WTC11 (cell line): ENCODE measurements around the gene GRN. TPM values are rescaled to one million over a fixed set of nuclear protein-coding genes. Genes with fewer than 3 reads are reported as not detected.
A peak's percentile ranks its signal among the peaks of the same experiment; 100 is the strongest.

ENCODE experiments used
- ATAC-seq: fragments of 200-7000 bp; cut with Tn5 transposase; 2 replicates; pipeline ENCODE4 v1.10.0; 2021; ENCODE audit warnings: mild to moderate bottlenecking, moderate library complexity
- Bru-seq: library from RNA; stranded (reverse); fragments of 400-500 nt; gene quantifications from one replicate; lab custom pipeline; 2021; lab: Mats Ljungman, UMichigan
- CTCF ChIA-PET: fragments of 300-600 bp; sonication (Branson Sonifier 250); formaldehyde crosslinking; loops from one replicate; lab custom pipeline; 2021; ENCODE audit warnings: antibody characterized with exemption; lab: Charles Lee
- POLR2A ChIA-PET: fragments of 350-600 bp; sonication (Branson Sonifier 250); formaldehyde crosslinking; loops from one replicate; lab custom pipeline; 2021; ENCODE audit warnings: antibody characterized with exemption; lab: Charles Lee
- DNase-seq: peaks from one replicate; pipeline ENCODE4 v3.0.0; 2021; ENCODE audit warnings: low spot score
- H3K27ac Mint-ChIP-seq: 2 replicates; pipeline ENCODE4 v1.8.0; 2021; ENCODE audit warnings: mixed read lengths
- H3K27me3 Mint-ChIP-seq: 2 replicates; pipeline ENCODE4 v1.8.0; 2021; ENCODE audit warnings: low read depth, mild to moderate bottlenecking, moderate library complexity, mixed read lengths
- H3K36me3 Mint-ChIP-seq: 2 replicates; pipeline ENCODE4 v1.8.0; 2021; ENCODE audit warnings: mixed read lengths
- H3K4me1 Mint-ChIP-seq: 2 replicates; pipeline ENCODE4 v1.8.0; 2022; ENCODE audit warnings: mixed read lengths
- H3K4me3 Mint-ChIP-seq: 2 replicates; pipeline ENCODE4 v1.8.0; 2021; ENCODE audit warnings: mild to moderate bottlenecking, moderate library complexity, mixed read lengths
- H3K9me3 Mint-ChIP-seq: 2 replicates; pipeline ENCODE4 v1.8.0; 2021; ENCODE audit warnings: mixed read lengths
- AFF4 ChIP-seq: sonication (generic); formaldehyde crosslinking; IDR thresholded peaks from 2 replicates; pipeline ENCODE4 v1.8.1; 2023; ENCODE audit warnings: mild to moderate bottlenecking, missing genetic modification reagents, borderline replicate concordance
- ARID4B ChIP-seq: sonication (generic); formaldehyde crosslinking; IDR thresholded peaks from 2 replicates; pipeline ENCODE4 v1.8.0; 2023; ENCODE audit warnings: missing genetic modification reagents, mild to moderate bottlenecking, borderline replicate concordance
- CREB1 ChIP-seq: sonication (generic); formaldehyde crosslinking; IDR thresholded peaks from 2 replicates; pipeline ENCODE4 v1.8.0; 2023; ENCODE audit warnings: mild to moderate bottlenecking, missing genetic modification reagents
- ETV6 ChIP-seq: sonication (generic); formaldehyde crosslinking; IDR thresholded peaks from 2 replicates; pipeline ENCODE4 v1.8.1; 2022; ENCODE audit warnings: mild to moderate bottlenecking, missing genetic modification reagents
- FOXJ3 ChIP-seq: sonication (generic); formaldehyde crosslinking; IDR thresholded peaks from 2 replicates; pipeline ENCODE4 v1.9.0; 2021; ENCODE audit warnings: missing genetic modification reagents, mild to moderate bottlenecking, borderline replicate concordance
- FOXK1 ChIP-seq: sonication (generic); formaldehyde crosslinking; IDR thresholded peaks from 2 replicates; pipeline ENCODE4 v1.8.0; 2022; ENCODE audit warnings: mild to moderate bottlenecking, moderate library complexity, missing genetic modification reagents
- FOXP1 ChIP-seq: sonication (generic); formaldehyde crosslinking; IDR thresholded peaks from 2 replicates; pipeline ENCODE4 v1.8.0; 2022; ENCODE audit warnings: missing genetic modification reagents, mild to moderate bottlenecking, moderate library complexity, borderline replicate concordance
- HMGA2 ChIP-seq: fragments of 250-450 bp; sonication (Bioruptor Pico); IDR thresholded peaks from 2 replicates; pipeline ENCODE4 v1.4.0; 2021; ENCODE audit warnings: mild to moderate bottlenecking, moderate library complexity
- MAX ChIP-seq: sonication (generic); formaldehyde crosslinking; IDR thresholded peaks from 2 replicates; pipeline ENCODE4 v1.8.0; 2022; ENCODE audit warnings: mild to moderate bottlenecking, missing genetic modification reagents
- MXD4 ChIP-seq: fragments of 250-450 bp; sonication (Bioruptor Pico); IDR thresholded peaks from 2 replicates; pipeline ENCODE4 v1.8.0; 2021; ENCODE audit warnings: mild to moderate bottlenecking, moderate library complexity, borderline replicate concordance
- NFE2L1 ChIP-seq: sonication (generic); formaldehyde crosslinking; IDR thresholded peaks from 2 replicates; pipeline ENCODE4 v1.8.1; 2023; ENCODE audit warnings: missing genetic modification reagents
- NFYB ChIP-seq: sonication (generic); formaldehyde crosslinking; conservative IDR thresholded peaks from 2 replicates; pipeline ENCODE4 v1.8.0; 2022; ENCODE audit warnings: low read depth, missing genetic modification reagents
- OVOL2 ChIP-seq: fragments of 250-450 bp; sonication (Bioruptor Pico); IDR thresholded peaks from 2 replicates; pipeline ENCODE4 v1.9.0; 2021; ENCODE audit warnings: mild to moderate bottlenecking, borderline replicate concordance
- SMAD3 ChIP-seq: sonication (generic); formaldehyde crosslinking; IDR thresholded peaks from 2 replicates; pipeline ENCODE4 v1.8.0; 2022; ENCODE audit warnings: missing genetic modification reagents, mild to moderate bottlenecking, borderline replicate concordance
- SP1 ChIP-seq: sonication (generic); formaldehyde crosslinking; conservative IDR thresholded peaks from 2 replicates; pipeline ENCODE4 v1.8.1; 2022; ENCODE audit warnings: missing genetic modification reagents
- USF1 ChIP-seq: sonication (generic); formaldehyde crosslinking; IDR thresholded peaks from 2 replicates; pipeline ENCODE4 v1.8.0; 2022; ENCODE audit warnings: mild to moderate bottlenecking, missing genetic modification reagents
- ZMAT4 ChIP-seq: fragments of 250-450 bp; sonication (Bioruptor Pico); IDR thresholded peaks from 2 replicates; pipeline ENCODE4 v1.9.0; 2021; ENCODE audit warnings: mild to moderate bottlenecking
- ZNF138 ChIP-seq: sonication (generic); formaldehyde crosslinking; conservative IDR thresholded peaks from 2 replicates; pipeline ENCODE4 v1.8.1; 2022; ENCODE audit warnings: mild to moderate bottlenecking, moderate library complexity, missing genetic modification reagents
- ZNF317 ChIP-seq: sonication (generic); formaldehyde crosslinking; IDR thresholded peaks from 2 replicates; pipeline ENCODE4 v1.8.1; 2023; ENCODE audit warnings: low read depth, mild to moderate bottlenecking, moderate library complexity, missing genetic modification reagents, borderline replicate concordance
- ZNF416 ChIP-seq: fragments of 250-450 bp; sonication (Bioruptor Pico); IDR thresholded peaks from 2 replicates; pipeline ENCODE4 v1.9.0; 2021; ENCODE audit warnings: mild to moderate bottlenecking, inconsistent platforms
- ZNF423 ChIP-seq: fragments of 250-450 bp; sonication (Bioruptor Pico); IDR thresholded peaks from 2 replicates; pipeline ENCODE4 v2.1.2; 2022; ENCODE audit warnings: mild to moderate bottlenecking, moderate library complexity
- long read RNA-seq, 3 experiments: library from RNA in 1 of 3; library from capped mRNA in 1 of 3; library from polyadenylated mRNA in 1 of 3; unstranded in 2 of 3; stranded (forward) in 1 of 3; transcript quantifications; one replicate each; pipeline ENCODE4 v2.0.0, GENCODE V29; 2021
- total RNA-seq: library from RNA; stranded (reverse); gene quantifications from 3 replicates; pipeline ENCODE4 v1.2.3, GENCODE V29; 2021
- TF ChIP-seq, protein P1 (sequence below): sonication (generic); formaldehyde crosslinking; IDR thresholded peaks from 2 replicates; pipeline ENCODE4 v1.8.1; 2023; ENCODE audit warnings: mild to moderate bottlenecking, missing genetic modification reagents, moderate library complexity

GRN gene
- 177 to 185 TPM (median 185 TPM) in 3 replicates for total RNA-seq
- percentile 56 among the genes with signal in this experiment for Bru-seq, nascent RNA
- long read RNA-seq, experiment 1, transcript GRN-201 (13 exons, 2,342 nt) = major isoform, 451 of 604 reads
- long read RNA-seq, experiment 1, partial matches to known transcripts = 42 of 604 reads
- long read RNA-seq, experiment 1, other reads (novel, unspliced or antisense) = 110 of 604 reads
- long read RNA-seq, experiment 2, transcript GRN-201 (13 exons, 2,342 nt) = major isoform, 41 of 201 reads
- long read RNA-seq, experiment 2, partial matches to known transcripts = 127 of 201 reads
- long read RNA-seq, experiment 2, other reads (novel, unspliced or antisense) = 33 of 201 reads
- long read RNA-seq, experiment 3, transcript GRN-201 (13 exons, 2,342 nt) = major isoform, 161 of 192 reads
- long read RNA-seq, experiment 3, partial matches to known transcripts = 9 of 192 reads
- long read RNA-seq, experiment 3, other reads (novel, unspliced or antisense) = 22 of 192 reads

- Mint-ChIP-seq H3K9me3 (no peaks in the 10 kb centered on the region), H3K36me3 (no peaks in the 10 kb centered on the region), H3K27me3 (peaks cover 20% of the 10 kb centered on the region), H3K4me1 (peaks cover 8% of the 10 kb centered on the region), H3K4me3 (peak within 1 kb of the TSS; percentile 85), H3K27ac (peak within 1 kb of the TSS; percentile 95)
- ChIA-PET CTCF (interaction anchor here (0.6 to 3.5 kb wide), 44 partner anchors 7 to 401 kb away, joined by 3 to 78 read pairs (median 6); partner anchors contain the start of genes ASB16, ATXN7L3, FAM171A2 and HDAC5), POLR2A (interaction anchor here (0.8 to 1.4 kb wide), 8 partner anchors 10 to 123 kb away, joined by 3 to 8 read pairs (median 4); partner anchors contain the start of gene RUNDC3A)
- DNase-seq = peak; percentile 95
- TF ChIP-seq ZNF416 (CRISPR knock-in tag) (no peak), NFYB (CRISPR knock-in tag) (peak; percentile 85), HMGA2 (CRISPR knock-in tag) (no peak), ARID4B (CRISPR knock-in tag) (peak; percentile 61; the same call in 1 of the 2 replicates), FOXK1 (peak; percentile 88), FOXP1 (CRISPR knock-in tag) (0 out of 2 replicates have a peak, but pooled peaks have one; percentile 11), MAX (CRISPR knock-in tag) (peak; percentile 66), USF1 (CRISPR knock-in tag) (peak; percentile 99), SMAD3 (no peak), SP1 (peak; percentile 53; the same call in 1 of the 2 replicates), ZNF138 (no peak), ETV6 (CRISPR knock-in tag) (peak; percentile 88)
- TF ChIP-seq, protein P1, sequence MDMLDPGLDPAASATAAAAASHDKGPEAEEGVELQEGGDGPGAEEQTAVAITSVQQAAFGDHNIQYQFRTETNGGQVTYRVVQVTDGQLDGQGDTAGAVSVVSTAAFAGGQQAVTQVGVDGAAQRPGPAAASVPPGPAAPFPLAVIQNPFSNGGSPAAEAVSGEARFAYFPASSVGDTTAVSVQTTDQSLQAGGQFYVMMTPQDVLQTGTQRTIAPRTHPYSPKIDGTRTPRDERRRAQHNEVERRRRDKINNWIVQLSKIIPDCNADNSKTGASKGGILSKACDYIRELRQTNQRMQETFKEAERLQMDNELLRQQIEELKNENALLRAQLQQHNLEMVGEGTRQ (CRISPR knock-in tag) = peak; percentile 99
- ATAC-seq = peak; percentile 99
Observed at GRCh38 chr17:44344939-44345453, at the start of gene GRN. Gene GRN, plus strand, starts transcription at chr17:44345302. Its CDS starts 3,863 bp downstream, at chr17:44349165.

GRCh38 chr17:44297975-44298374, 47.1 kb upstream of the GRN start:
- CTCF ChIA-PET = no interaction called here
- ATAC-seq = peak; percentile 34
- peak overlapping the region; percentile 5; the same call in 1 of the 2 replicates for H3K27ac Mint-ChIP-seq
- H3K36me3 Mint-ChIP-seq = no peaks in the 10 kb centered on the region
- POLR2A ChIA-PET = no interaction called here
- H3K27me3 Mint-ChIP-seq = no peaks in the 10 kb centered on the region
- H3K4me1 Mint-ChIP-seq = no peaks in the 10 kb centered on the region
- H3K9me3 Mint-ChIP-seq = no peaks in the 10 kb centered on the region
- no peak for TF ChIP-seq FOXK1
- no peak for TF ChIP-seq ZMAT4 (CRISPR knock-in tag)
- TF ChIP-seq ZNF317 (CRISPR knock-in tag) = no peak
- no peak for TF ChIP-seq AFF4 (CRISPR knock-in tag)
- TF ChIP-seq OVOL2 = no peak
- no peak for TF ChIP-seq ZNF423 (CRISPR knock-in tag)
- no peak for TF ChIP-seq SP1
- TF ChIP-seq FOXJ3 = no peak
- no peak for TF ChIP-seq CREB1 (CRISPR knock-in tag)
- no peak for TF ChIP-seq FOXP1 (CRISPR knock-in tag)
- TF ChIP-seq NFE2L1 (CRISPR knock-in tag) = no peak
- TF ChIP-seq MXD4 = no peak
- DNase-seq = no peak
- no peak overlapping the region for H3K4me3 Mint-ChIP-seq
